GM21529 (cell line): ENCODE results near the gene HUNK.

Source experiments
- ATAC-seq: cut with Tn5 transposase; IDR thresholded peaks from one replicate; pipeline ENCODE4 v1.9.1; 2021; ENCODE audit not compliant: unreplicated experiment

Gene HUNK

DNA sequence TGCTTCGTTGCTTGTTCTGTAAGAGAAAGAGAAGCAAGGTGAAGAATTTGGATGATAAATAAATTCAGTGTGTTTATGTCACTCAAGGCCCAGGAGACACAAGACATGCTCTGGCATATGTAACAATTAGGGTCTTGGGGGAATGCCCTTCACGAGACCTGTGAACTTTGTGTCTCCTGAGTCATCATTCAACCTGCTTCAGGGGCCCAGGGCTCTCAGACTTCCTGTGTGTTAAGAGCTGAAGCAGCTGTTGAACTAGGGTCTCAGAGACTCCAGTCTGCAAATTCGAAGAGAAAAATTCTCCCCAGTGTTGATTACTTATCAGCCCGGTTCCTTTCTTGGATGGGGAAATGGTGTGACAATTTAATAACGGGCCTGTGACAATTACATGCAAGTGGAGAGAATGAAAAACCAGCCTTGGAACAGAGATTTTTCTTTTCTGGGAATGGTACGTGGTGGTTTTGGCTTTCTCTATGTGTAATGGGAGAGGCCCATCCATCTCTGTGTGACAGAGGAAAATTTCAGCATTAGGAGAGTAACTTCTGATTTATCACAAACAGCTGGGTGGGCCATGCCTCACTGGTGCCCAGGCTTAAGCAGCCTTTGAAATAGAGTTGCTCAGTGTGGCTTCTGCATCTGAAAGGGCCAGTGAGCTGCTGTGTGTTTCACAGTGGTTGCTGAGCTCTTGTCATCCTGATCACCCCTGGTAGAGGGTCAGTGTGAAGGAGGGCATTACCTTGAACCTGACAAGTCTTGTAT, 22.4 kb downstream of the HUNK start:
- no peak for ATAC-seq

DNA sequence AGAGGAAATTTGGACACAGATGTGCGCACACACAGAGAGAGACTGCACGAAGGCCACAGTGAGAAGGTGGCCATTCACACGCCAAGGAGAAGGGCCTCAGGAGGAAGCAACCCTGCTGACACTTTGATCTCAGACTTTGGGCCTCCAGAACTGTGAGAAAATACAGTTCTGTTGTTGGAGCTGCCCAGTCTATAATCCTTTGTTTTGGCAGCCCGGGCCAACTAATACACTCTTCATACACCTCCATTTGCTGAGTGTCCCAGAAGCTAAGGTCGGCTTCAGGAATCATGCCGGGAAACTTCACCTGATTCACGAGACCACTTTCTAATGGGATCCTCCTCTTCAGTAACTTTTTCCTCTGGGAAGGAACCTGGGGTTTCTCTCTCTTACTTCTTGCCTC, 23.2 kb downstream of the HUNK start:
- ATAC-seq, result no peak

DNA sequence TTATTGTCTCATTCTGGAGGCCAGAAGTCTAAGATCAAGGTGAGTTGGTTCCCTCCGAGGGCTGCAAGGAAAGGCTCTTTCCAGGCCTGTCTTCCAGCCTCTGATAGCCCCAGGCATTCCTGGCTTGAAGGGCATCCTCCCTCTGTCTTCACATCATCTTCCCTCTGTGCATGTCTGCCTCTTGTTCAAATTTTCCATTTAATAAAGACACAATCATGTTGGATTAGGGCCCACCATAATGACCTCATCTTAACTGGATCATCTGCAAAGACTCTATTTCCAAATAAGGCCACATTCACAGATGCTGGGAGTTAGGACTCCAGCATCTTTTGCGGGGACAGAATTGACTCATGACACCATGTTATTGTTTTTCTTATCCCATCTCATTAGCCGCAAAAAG, 24.5 kb downstream of the HUNK start:
- ATAC-seq, result no peak

GRCh38 chr21:31898933-31899630, 26.3 kb downstream of the HUNK start:
- ATAC-seq, result no peak

GRCh38 chr21:31900121-31900895, 27.5 kb downstream of the HUNK start:
- no peak for ATAC-seq

- ATAC-seq, result no peak
These were observed 28.5 kb downstream of the HUNK start for GRCh38 chr21:31901315-31901714.

DNA sequence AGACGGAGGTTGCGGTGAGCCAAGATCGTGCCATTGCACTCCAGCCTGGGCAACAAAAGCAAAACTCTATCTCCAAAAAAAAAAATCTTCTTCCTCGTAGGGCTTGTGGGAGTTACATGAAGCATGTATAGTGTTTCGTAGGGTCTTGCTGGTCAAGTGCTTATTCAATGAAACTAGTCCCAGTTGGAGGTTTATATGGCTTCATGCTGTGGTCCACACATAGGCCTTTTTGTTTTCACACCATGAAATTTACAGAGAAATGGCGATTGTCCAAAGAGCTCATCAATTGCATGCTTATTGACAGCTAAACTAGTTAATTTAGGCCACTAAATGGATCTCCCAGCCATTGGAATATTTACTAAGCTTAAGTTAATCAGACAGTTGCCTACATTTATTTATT, 29.6 kb downstream of the HUNK start:
- ATAC-seq, result no peak

DNA sequence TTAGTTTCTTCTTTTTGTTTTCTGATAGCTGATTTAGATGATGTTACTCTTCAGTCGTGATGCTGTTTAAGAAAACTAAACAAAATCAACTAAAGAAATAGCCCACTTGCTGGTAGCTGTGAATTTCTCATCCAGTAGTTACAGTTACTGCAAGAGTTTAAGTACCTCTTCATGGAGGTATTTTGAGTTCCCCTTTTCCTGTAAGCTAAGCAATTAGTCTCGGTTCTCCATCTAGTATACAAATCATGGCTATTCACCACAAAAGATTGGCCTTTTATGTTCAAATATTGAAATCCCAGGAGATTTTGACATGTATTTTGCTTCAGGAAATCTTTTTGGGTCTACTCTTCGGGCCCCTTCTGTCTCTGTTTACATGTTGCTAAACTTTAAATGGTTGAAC, 31.1 kb downstream of the HUNK start:
- no peak for ATAC-seq

DNA sequence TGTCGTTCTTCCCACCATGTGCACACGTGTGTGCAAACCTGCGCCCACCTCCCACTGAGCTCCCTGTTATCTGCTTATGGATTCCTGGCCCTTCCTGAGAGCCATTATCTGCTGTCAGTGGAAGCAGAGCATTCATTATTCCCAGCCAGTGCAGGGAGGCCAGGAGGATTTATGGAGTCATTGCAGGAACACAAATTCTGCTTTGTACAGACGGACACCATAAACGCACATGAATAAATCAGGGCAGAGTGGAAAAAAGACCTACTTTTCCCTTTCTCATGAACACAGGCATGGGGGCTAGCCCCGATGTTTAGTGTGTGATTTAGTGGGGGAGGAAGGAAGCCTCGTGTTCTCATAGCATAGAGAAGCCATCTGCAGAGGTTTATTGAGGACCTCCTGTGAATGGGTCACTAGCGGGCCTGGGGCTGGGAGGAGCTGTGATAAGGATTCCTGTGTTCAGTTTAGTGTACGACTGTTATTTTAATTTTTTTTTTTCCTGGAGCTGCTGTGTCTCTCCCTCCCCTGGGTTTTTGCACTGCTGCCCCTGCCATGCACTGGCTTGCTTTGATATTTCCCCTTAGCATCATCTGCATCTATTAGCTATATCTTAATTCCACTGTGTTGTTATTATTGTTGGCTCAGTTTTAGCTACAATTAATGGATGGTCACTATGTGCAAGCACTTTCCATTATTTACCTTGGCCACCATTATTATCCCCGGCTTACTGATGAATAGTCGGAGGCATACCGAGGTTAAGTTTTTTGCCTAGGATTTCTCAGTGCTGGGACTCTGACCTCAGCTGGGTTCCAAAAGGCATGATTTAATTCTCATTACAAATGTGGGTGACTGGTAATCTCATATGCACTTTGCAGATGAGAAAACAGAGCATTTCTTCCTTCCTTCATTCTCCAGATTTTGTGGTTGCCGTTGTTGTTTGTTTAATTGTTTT, 33.0 kb downstream of the HUNK start:
- no peak for ATAC-seq

- no peak for ATAC-seq
These were observed 35.5 kb downstream of the HUNK start for GRCh38 chr21:31908106-31909031.

DNA sequence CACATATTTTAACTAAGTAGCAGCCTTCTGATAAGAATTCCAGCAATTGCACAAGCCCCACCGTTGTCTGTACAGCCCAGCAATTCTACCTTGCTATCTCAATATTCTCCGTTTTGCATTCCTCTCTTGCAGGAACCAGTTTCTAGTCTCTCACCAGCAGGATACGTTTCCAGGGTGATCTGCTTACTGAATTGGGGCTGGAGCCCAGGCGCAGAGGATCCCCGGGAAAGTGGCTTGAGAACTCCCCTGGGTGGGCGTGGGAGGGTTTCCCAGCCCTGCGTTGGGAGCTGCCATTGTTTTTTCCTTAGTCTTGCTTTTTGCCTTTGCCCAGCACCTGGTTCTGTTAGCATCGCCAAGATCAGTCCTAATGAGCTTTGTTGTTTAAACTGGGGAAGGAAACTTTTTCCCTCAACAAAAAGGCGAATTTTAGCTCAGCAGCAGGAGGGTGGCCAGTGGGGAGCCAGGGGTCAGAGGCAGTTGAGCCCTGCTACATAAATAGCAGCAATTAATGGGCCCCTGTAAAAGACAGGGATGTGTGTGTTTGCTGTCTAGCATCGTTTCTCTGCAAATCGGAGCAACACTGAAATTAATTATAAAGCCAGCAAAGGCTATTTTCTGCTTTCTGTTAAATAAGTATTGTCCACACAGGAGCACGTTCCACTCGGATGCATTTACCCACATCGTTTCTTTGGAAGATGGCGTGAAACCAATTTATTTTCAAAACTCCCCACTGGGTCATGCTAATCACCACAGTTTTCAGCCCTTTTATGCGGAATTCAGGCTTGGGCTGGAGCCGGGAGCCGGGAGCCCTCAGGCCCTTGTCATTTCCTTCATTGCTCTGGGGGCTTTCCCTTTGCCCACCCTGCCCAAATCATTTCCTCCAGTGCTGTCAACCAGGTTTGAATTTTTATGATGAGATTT, 36.6 kb downstream of the HUNK start:
- no peak for ATAC-seq

- no peak for ATAC-seq
These were observed 37.3 kb downstream of the HUNK start for GRCh38 chr21:31910074-31910470.

DNA sequence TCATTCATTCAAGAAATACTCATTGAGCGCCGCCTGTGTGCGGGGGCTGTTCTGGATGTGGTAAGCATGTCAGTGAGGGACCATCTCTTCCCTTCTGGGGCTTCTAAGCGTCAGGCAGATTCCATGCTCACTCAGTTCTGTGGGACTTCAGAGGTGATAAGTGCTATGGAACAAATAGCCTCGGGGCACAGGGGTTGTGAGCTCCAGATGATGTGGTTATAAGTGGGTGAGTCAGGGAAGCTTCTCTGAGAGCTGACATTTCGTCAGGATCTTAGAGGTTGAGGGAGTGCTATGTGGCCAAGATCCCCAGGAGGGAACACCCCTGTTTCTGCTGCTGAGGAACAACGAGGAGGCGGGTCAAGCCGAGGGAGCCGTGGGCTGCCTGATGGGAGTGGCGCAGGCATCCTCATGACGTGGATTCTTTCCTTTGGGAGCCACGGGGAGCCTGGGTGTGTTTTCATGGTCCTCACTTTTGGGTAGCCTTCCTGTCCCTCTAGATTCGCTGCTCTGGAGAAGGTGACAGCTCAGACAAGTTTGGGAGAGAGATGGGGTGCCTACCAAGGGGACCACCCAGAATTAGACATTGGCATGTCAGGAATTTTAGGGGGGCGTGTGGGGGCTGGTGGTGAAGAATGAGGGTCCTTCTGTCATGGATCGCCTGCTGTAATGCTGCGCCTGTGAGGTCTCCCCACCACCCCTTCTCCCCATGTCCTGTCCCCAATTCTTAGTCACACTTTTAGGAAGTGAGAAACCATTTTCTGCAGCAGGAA, 38.5 kb downstream of the HUNK start:
- ATAC-seq, result no peak

GRCh38 chr21:31912501-31912900, 39.7 kb downstream of the HUNK start:
- ATAC-seq, result no peak

GRCh38 chr21:31913182-31913608, 40.4 kb downstream of the HUNK start:
- ATAC-seq, result no peak

- no peak for ATAC-seq
These were observed 41.7 kb downstream of the HUNK start for GRCh38 chr21:31914472-31914871.

DNA sequence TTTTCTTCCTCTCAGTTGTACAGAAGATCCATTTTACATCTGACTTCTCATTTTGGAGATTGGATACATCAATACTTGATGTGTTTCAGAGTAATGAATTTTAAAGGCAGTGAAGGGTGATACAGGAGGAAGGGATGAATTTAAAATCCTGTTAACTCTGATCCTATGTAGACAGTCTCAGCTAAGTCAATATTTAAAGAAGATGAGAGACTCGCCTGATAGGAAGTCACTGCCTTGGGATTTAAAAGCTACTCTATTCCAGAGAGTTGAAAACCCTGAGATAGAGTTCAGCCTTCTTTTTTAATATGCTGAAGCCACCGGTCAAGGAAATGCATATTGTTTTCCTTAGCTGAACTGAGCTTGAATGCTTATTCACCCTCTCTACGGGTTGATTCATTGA, 42.7 kb downstream of the HUNK start:
- no peak for ATAC-seq

- ATAC-seq, result no peak
These were observed 44.3 kb downstream of the HUNK start for GRCh38 chr21:31917108-31917507.
